Stimulated activated CD8-positive, alpha-beta memory T cell treated with anti-CD3 and anti-CD28 coated beads, Interleukin-4, amount 100 ng/mL, for 1 hour (primary cell): ENCODE results near the gene TFDP2.
"Not testable (repeated sequence)": the region's sequence is repeated elsewhere in the genome, so short reads cannot be mapped to it uniquely, and the experiment has no call there.

Experiments used
- DNase-seq, 2 donors: peaks; one replicate each; pipeline ENCODE4 v3.0.0-alpha.2; 2020; ENCODE audit warnings: low read depth in 2 of 2, low spot score in 1 of 2

TFDP2 gene

GRCh38 chr3:142129516-142130171, 19.7 kb downstream of the TFDP2 start:
- DNase-seq = no peak

GRCh38 chr3:142127941-142128658, 21.2 kb downstream of the TFDP2 start:
- no peak for DNase-seq

GRCh38 chr3:142124243-142124642, 25.1 kb downstream of the TFDP2 start:
- DNase-seq = no peak

- no peak for DNase-seq
Observed at GRCh38 chr3:142120707-142121106, 28.6 kb downstream of the TFDP2 start.

GRCh38 chr3:142118911-142119310, 30.4 kb downstream of the TFDP2 start:
- DNase-seq = no peak

GRCh38 chr3:142117056-142117851, 32.1 kb downstream of the TFDP2 start:
- DNase-seq = no peak

GRCh38 chr3:142115867-142116668, 33.3 kb downstream of the TFDP2 start:
- no peak for DNase-seq

GRCh38 chr3:142112601-142113000, 36.7 kb downstream of the TFDP2 start:
- DNase-seq = no peak

GRCh38 chr3:142106548-142106947, 42.8 kb downstream of the TFDP2 start:
- DNase-seq = no peak

- no peak for DNase-seq
Observed at GRCh38 chr3:142105991-142106390, 43.4 kb downstream of the TFDP2 start.

- DNase-seq = no peak
Observed at GRCh38 chr3:142104763-142105162, 44.6 kb downstream of the TFDP2 start.

GRCh38 chr3:142098964-142099363, 50.4 kb downstream of the TFDP2 start:
- DNase-seq = no peak

GRCh38 chr3:142097099-142097843, 52.1 kb downstream of the TFDP2 start:
- no peak for DNase-seq

GRCh38 chr3:142095841-142096240, 53.5 kb downstream of the TFDP2 start:
- no peak for DNase-seq

GRCh38 chr3:142088925-142089324, 60.4 kb downstream of the TFDP2 start:
- DNase-seq = not testable (repeated sequence)

- DNase-seq = no peak
Observed at GRCh38 chr3:142088522-142088921, 60.8 kb downstream of the TFDP2 start.

- no peak for DNase-seq
Observed at GRCh38 chr3:142087676-142088075, 61.7 kb downstream of the TFDP2 start.

GRCh38 chr3:142086581-142087090, 62.7 kb downstream of the TFDP2 start:
- DNase-seq = no peak

- no peak for DNase-seq
Observed at GRCh38 chr3:142081178-142081577, 68.2 kb downstream of the TFDP2 start.

- DNase-seq = no peak
Observed at GRCh38 chr3:142077859-142078500, 71.4 kb downstream of the TFDP2 start.
